ENCODE data around the gene WDR82.

The WDR82 gene

GRCh38 chr3:52217409-52217805 is 61.0 kb downstream of the WDR82 start:
- no peak for TF ChIP-seq CTCF (IDR thresholded peaks at IDR 0.05; ENCODE audit: low read depth, low read length, missing control alignments)
- no peak for DNase-seq (ENCODE audit: low read depth)
- H3K4me3 ChIP-seq (ENCODE audit: low read depth, low read length): no peak overlapping the region

GRCh38 chr3:52216585-52217408 is 61.7 kb downstream of the WDR82 start:
- TF ChIP-seq CTCF (IDR thresholded peaks at IDR 0.05; ENCODE audit: low read depth, low read length, missing control alignments): no peak
- DNase-seq (ENCODE audit: low read depth): no peak
- H3K4me3 ChIP-seq (ENCODE audit: low read depth, low read length): no peak overlapping the region

GRCh38 chr3:52215351-52215750 is 63.1 kb downstream of the WDR82 start:
- no peak overlapping the region for H3K4me3 ChIP-seq (ENCODE audit: low read depth, low read length)
- no peak for DNase-seq (ENCODE audit: low read depth)
- TF ChIP-seq CTCF (IDR thresholded peaks at IDR 0.05; ENCODE audit: low read depth, low read length, missing control alignments): no peak

GRCh38 chr3:52213901-52214300 is 64.5 kb downstream of the WDR82 start:
- H3K4me3 ChIP-seq (ENCODE audit: low read depth, low read length): no peak overlapping the region
- DNase-seq (ENCODE audit: low read depth): no peak
- TF ChIP-seq CTCF (IDR thresholded peaks at IDR 0.05; ENCODE audit: low read depth, low read length, missing control alignments): no peak

GRCh38 chr3:52213005-52213404 is 65.4 kb downstream of the WDR82 start:
- H3K4me3 ChIP-seq (ENCODE audit: low read depth, low read length): no peak overlapping the region
- no peak for TF ChIP-seq CTCF (IDR thresholded peaks at IDR 0.05; ENCODE audit: low read depth, low read length, missing control alignments)
- no peak for DNase-seq (ENCODE audit: low read depth)

GRCh38 chr3:52211268-52211891 is 67.1 kb downstream of the WDR82 start:
- TF ChIP-seq CTCF (IDR thresholded peaks at IDR 0.05; ENCODE audit: low read depth, low read length, missing control alignments): no peak
- no peak overlapping the region for H3K4me3 ChIP-seq (ENCODE audit: low read depth, low read length)
- no peak for DNase-seq (ENCODE audit: low read depth)

Measured in GM12864 (cell line).